Measurements from ENCODE around the gene TUBA4A.

The TUBA4A gene

DNA sequence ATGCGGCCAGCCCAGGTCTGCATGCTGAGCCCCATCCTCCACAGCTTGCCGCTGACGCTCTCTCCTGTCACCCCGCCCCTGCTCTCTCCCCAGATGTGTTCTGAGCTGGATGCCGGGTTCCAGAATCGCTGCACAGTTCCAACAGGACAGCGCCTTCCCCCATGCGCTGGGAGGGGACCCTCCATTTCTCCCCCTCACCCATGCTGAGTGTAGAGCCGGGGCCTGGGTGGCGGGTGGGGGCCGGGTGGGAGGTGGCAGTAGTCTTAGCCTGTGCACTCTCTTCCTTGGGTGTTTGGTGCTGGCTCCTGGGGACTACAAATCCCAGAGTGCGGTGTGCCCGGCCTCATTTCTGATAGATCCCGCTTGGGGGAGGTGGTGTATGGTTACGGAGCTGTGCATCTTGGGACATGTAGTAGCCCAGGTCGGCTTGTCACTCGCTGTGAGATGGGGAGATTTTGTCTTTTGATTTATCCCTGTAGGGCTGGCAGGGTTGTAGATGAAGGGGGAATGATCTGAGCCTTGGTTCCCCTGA lies 32.2 kb upstream of the TUBA4A start:
- no peak for TF ChIP-seq CTCF (IDR thresholded peaks at IDR 0.05; ENCODE audit: borderline replicate concordance, insufficient read depth, low read depth, low read length)
- no peak overlapping the region for H3K4me3 ChIP-seq (ENCODE audit: low read depth, low read length)

GRCh38 chr2:219285373-219285735 lies 31.6 kb upstream of the TUBA4A start:
- no peak overlapping the region for H3K4me3 ChIP-seq (ENCODE audit: low read depth, low read length)
- no peak for TF ChIP-seq CTCF (IDR thresholded peaks at IDR 0.05; ENCODE audit: borderline replicate concordance, insufficient read depth, low read depth, low read length)

GRCh38 chr2:219284501-219285372 lies 31.0 kb upstream of the TUBA4A start:
- no peak for TF ChIP-seq CTCF (IDR thresholded peaks at IDR 0.05; ENCODE audit: borderline replicate concordance, insufficient read depth, low read depth, low read length)

DNA sequence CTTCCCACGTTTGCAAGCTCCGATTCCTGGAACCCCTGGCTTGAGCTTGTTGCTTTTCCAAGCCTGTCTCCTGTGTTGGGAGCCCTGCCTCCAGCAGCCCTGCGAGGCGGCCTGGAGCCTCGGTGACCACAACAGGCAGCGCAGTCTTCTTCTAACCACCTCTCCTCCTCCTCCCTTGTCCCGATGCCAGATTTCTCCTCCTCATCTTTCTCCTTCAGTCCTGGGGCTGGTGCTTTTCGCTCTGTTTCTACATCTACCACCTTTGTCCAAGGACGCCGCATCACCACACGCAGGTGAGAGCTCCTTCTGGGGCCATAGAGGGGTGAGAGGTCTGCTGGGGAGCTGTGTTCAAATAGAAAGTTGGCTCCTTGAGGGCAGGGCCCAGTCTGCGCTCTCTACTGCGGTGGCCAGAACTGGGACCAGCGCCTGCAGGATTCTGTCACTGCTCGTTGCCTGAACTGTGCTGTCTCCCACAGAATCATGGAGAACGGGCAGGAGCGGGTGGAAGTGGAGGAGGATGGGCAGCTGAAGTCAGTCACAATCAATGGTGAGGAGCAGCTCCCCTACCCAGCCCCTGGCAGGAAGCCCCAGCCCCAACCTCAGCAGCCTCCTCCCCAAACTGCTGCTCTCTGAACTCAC lies 29.3 kb upstream of the TUBA4A start:
- no peak for TF ChIP-seq CTCF (IDR thresholded peaks at IDR 0.05; ENCODE audit: borderline replicate concordance, insufficient read depth, low read depth, low read length)
- no peak overlapping the region for H3K4me3 ChIP-seq (ENCODE audit: low read depth, low read length)

More at GRCh38 chr2:219284501-219285372, 31.0 kb upstream of the TUBA4A start:
- no peak overlapping the region for H3K4me3 ChIP-seq (ENCODE audit: low read depth, low read length)

GRCh38 chr2:219282375-219282774 lies 28.7 kb upstream of the TUBA4A start:
- TF ChIP-seq CTCF (IDR thresholded peaks at IDR 0.05; ENCODE audit: borderline replicate concordance, insufficient read depth, low read depth, low read length): no peak
- H3K4me3 ChIP-seq (ENCODE audit: low read depth, low read length): no peak overlapping the region

GRCh38 chr2:219281588-219281987 lies 27.9 kb upstream of the TUBA4A start:
- no peak overlapping the region for H3K4me3 ChIP-seq (ENCODE audit: low read depth, low read length)
- no peak for TF ChIP-seq CTCF (IDR thresholded peaks at IDR 0.05; ENCODE audit: borderline replicate concordance, insufficient read depth, low read depth, low read length)
